PFSK-1 (cell line): ENCODE results near the gene ASB11.

Source experiments
- POLR2AphosphoS5 ChIP-seq: IDR thresholded peaks from 2 replicates; pipeline ENCODE4 v1.6.1; 2012; ENCODE audit warnings: low read depth, mild to moderate bottlenecking, control low read depth, low read length, moderate library complexity
- SIN3A ChIP-seq: IDR thresholded peaks from 2 replicates; pipeline ENCODE4 v1.6.1; 2012; ENCODE audit warnings: mild to moderate bottlenecking, low read length, moderate library complexity, borderline replicate concordance; ENCODE audit not compliant: insufficient read depth
- TAF1 ChIP-seq: IDR thresholded peaks from 2 replicates; pipeline ENCODE4 v1.6.1; 2012; ENCODE audit warnings: low read length, control low read depth, borderline replicate concordance; ENCODE audit not compliant: insufficient read depth

GRCh38 chrX:15293451-15293850 lies 22.0 kb downstream of the ASB11 start:
- TF ChIP-seq TAF1 (no peak), POLR2AphosphoS5 (no peak), SIN3A (no peak)
